Omental fat pad (tissue), 4 donors: ENCODE data around the gene HOMER2. TPM values are rescaled to one million over a fixed set of nuclear protein-coding genes. Genes with fewer than 3 reads are reported as not detected.

Source experiments
- ATAC-seq: fragments of 150-250 bp; one replicate; pipeline ENCODE4 v1.9.1; 2016; ENCODE audit warnings: mild to moderate bottlenecking, moderate library complexity; ENCODE audit not compliant: low FRiP score
- DNase-seq: peaks from one replicate; pipeline ENCODE4 v3.0.0-alpha.2; 2019; ENCODE audit warnings: low spot score
- CTCF ChIP-seq, 3 donors: fragments of 450-650 bp; IDR thresholded peaks; one replicate each; pipeline ENCODE4 v1.5.1; 2016 to 2017; ENCODE audit warnings: antibody characterized with exemption in 3 of 3, mild to moderate bottlenecking in 3 of 3, moderate library complexity in 2 of 3
- total RNA-seq, 4 donors: library from RNA; depleted of rRNA; stranded (reverse); fragments of >200 nt; gene quantifications; one replicate each; pipeline ENCODE4 v1.1.0, GENCODE V29; 2016

The HOMER2 gene
- total RNA-seq, 4 donors from 2014 or later: 4.0 to 7.1 (median 4.7) TPM

GRCh38 chr15:82966671-82967071, 14.2 kb upstream of the HOMER2 start:
- TF ChIP-seq CTCF (IDR thresholded peaks at IDR 0.05): no peak
- DNase-seq (no peak), ATAC-seq (no peak)

GRCh38 chr15:82964890-82965289, 12.4 kb upstream of the HOMER2 start:
- ATAC-seq: no peak
- DNase-seq: no peak
- TF ChIP-seq CTCF (IDR thresholded peaks at IDR 0.05): no peak

- no peak for ATAC-seq
- no peak for DNase-seq
- no peak for TF ChIP-seq CTCF (IDR thresholded peaks at IDR 0.05)
Measured at GRCh38 chr15:82963471-82964341, 11.2 kb upstream of the HOMER2 start.

- no peak for DNase-seq
- TF ChIP-seq CTCF (IDR thresholded peaks at IDR 0.05): no peak
- no peak for ATAC-seq
Measured at GRCh38 chr15:82960766-82961165, 8.2 kb upstream of the HOMER2 start.

- no peak for DNase-seq
- no peak for TF ChIP-seq CTCF (IDR thresholded peaks at IDR 0.05)
- no peak for ATAC-seq
Measured at GRCh38 chr15:82959423-82959822, 6.9 kb upstream of the HOMER2 start.

GRCh38 chr15:82958638-82959037, 6.1 kb upstream of the HOMER2 start:
- ATAC-seq (no peak), DNase-seq (no peak)
- no peak for TF ChIP-seq CTCF (IDR thresholded peaks at IDR 0.05)
